Endothelial cell of umbilical vein (primary cell): Measurements from ENCODE around the gene VAC14.

Source experiments
- MYC ChIP-seq: IDR thresholded peaks from one replicate; pipeline ENCODE4 v1.6.1; 2011; ENCODE audit warnings: mild to moderate bottlenecking, low read depth, low read length
- TF ChIP-seq, protein P1 (sequence below), 2 donors: IDR thresholded peaks; 1 replicate in 1 of 2; 2 replicates in 1 of 2; pipeline ENCODE4 v1.5.1; 2011; ENCODE audit warnings: low read length in 2 of 2, mild to moderate bottlenecking in 2 of 2, moderate library complexity in 2 of 2, control low read depth in 1 of 2, inconsistent platforms in 1 of 2, low read depth in 1 of 2; ENCODE audit not compliant: insufficient read depth in 1 of 2; ENCODE audit errors: extremely low read depth in 1 of 2

DNA sequence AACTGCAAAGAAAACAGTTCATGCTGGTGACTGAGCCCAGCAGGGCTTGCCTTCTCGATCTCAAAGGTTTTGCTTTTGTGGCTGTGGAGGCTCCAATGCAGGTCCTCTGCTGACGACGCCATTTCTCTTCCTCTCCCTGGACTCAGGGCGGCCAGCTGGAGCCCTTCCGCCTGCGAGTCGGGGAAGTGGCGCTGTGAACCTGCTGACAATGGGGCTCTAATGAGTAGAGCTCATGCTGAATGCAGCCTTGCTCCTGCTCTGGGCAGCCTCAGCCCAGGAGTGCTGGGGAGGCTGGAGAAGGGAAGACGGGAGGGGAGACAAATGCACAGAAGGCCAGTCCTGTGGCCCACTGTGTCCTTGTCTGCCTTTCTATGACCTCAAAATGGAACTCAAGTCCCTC is 43.8 kb downstream of the VAC14 start:
- TF ChIP-seq, protein P1, sequence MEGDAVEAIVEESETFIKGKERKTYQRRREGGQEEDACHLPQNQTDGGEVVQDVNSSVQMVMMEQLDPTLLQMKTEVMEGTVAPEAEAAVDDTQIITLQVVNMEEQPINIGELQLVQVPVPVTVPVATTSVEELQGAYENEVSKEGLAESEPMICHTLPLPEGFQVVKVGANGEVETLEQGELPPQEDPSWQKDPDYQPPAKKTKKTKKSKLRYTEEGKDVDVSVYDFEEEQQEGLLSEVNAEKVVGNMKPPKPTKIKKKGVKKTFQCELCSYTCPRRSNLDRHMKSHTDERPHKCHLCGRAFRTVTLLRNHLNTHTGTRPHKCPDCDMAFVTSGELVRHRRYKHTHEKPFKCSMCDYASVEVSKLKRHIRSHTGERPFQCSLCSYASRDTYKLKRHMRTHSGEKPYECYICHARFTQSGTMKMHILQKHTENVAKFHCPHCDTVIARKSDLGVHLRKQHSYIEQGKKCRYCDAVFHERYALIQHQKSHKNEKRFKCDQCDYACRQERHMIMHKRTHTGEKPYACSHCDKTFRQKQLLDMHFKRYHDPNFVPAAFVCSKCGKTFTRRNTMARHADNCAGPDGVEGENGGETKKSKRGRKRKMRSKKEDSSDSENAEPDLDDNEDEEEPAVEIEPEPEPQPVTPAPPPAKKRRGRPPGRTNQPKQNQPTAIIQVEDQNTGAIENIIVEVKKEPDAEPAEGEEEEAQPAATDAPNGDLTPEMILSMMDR (IDR thresholded peaks at IDR 0.05; ENCODE audit: extremely low read depth in 1 of 2, insufficient read depth in 1 of 2, low read depth in 1 of 2, low read length in 2 of 2): no peak
- TF ChIP-seq MYC: no peak
